Right hindlimb (tissue), 1 donor: Measurements from ENCODE around the gene COTL1.

Source experiments
- DNase-seq: peaks from one replicate; pipeline ENCODE4 v3.0.0-alpha.2; 2018

COTL1 gene

DNA sequence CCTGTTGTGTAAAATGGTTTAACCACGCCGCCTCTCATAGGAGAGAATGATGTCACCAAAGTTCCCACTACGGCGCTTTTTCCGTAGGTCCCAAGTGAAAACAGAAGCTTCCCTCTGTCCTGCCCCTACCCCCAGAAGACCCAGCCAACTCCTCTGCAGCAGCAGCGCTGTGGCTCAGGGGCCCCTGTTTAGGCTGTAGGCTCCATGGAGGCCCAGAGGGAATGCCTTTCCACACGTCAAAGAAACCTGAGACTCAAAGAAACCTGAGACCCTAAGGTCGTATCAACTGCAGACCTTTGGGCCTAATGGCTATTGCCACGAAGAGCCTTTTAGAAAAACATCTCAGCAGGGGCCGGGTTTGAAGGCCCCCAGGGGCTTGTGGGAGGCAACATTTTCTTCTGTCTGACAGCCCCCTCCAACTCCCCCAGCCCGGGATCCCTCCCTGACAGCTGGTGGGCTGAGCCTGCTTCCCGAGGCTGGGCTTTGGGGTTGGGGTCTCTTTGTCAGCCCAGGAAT lies 70.3 kb downstream of the COTL1 start:
- DNase-seq: no peak

- no peak for DNase-seq
Observed at GRCh38 chr16:84546669-84547545, 71.0 kb downstream of the COTL1 start.

DNA sequence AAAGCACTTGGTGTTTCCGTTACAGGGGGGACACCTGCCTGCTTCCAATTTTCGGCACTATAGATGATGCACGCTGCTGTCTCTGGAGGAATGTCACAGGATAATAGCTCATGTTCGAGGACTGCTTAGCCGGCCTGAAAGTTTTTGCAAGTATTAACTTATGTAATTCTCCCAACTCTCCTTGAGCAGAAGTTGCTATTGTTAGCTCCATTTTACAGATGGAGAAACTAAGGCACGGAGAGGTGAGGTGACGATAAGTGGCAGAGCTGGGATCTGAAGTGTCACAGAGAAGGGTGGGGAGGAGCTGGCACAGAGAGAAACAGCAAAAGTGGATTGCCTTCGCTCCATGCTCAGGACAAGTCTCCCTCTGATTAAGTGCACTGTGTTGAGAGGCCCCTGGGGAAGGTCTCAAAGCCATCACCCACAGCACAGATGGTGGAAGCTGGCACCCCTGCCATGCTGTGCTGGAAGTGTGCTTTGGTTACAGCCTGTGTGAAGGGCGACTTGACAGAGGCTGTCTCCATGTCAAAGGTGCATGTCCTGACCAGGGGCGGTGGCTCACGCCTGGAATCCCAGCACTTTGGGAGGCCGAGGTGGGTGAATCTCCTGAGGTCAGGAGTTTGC lies 72.7 kb downstream of the COTL1 start:
- DNase-seq: no peak

- DNase-seq: no peak
Observed at GRCh38 chr16:84544031-84544773, 73.7 kb downstream of the COTL1 start.

DNA sequence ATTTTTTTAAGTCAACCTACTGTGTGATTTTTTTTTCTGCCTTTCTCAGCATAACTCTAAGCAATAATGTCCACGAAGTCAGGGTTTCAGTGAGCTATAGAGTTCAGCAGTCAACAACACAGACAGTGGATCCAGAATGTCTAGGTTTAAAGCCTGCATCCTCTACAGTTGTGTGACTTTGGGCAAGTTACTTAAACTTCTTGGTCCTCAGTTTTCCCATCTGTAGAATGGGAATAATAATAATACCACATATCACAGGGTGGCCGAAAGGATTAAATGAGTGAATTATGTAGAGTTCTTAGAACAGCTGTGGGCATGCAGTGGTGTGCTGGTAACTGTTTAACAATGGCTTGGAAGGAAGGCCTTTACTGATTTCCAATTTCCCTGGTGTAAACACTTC lies 74.6 kb downstream of the COTL1 start:
- DNase-seq: no peak

DNA sequence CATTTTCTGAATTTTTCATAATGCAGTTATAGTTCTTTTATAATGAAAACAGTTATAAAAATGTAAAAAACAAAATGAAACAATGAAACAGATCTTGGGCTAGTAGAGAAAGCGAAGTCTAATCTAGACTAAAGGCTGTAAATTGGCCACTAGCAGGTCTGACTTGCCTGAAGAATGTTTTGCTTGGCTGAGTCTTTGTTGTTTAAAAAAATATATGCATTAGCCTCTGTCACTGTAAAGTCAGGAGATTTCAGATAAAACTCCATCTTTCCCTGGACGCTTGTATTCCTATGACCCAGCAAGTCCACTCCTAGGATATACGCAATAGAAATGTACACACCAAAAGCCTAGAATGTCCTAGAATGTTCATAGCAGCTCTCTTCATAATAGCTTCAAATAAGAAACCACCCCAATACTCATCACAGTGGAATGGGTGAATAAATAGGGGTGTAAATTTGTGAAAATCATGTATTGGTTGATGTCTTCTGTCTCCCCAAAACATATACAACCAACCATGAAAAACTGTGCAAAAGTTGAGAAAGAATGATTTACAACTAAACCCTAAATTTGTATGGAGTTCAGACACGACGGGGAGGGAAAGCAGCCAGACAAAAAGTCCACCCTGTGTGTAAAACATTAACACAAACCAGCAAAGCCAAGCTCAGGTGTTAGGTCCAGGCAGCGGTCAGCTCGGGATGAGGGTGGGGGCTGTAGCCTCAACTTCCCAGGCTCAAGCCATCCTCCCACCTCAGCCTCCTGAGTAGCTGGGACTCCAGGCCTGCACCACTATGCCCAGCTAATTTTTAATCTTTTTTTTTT lies 75.7 kb downstream of the COTL1 start:
- no peak for DNase-seq

DNA sequence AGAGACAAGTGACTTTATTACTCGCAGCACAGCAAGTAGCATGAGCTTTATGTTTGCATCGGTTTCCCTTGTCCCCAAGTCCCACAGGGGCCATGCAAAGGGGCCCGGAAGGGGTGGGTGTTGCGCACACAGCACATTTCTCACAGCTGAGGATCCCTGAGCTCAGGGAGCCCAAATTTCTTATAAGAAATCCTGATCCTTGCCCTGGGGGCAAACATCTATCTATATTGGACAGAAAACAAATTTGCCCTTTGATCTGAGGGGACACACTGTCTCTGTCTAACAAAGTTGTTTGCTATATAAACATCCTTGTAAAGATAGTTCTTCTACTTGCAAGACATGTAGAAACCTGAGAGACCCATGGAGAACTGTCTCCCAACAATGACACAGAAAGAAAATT lies 77.7 kb downstream of the COTL1 start:
- DNase-seq: no peak

DNA sequence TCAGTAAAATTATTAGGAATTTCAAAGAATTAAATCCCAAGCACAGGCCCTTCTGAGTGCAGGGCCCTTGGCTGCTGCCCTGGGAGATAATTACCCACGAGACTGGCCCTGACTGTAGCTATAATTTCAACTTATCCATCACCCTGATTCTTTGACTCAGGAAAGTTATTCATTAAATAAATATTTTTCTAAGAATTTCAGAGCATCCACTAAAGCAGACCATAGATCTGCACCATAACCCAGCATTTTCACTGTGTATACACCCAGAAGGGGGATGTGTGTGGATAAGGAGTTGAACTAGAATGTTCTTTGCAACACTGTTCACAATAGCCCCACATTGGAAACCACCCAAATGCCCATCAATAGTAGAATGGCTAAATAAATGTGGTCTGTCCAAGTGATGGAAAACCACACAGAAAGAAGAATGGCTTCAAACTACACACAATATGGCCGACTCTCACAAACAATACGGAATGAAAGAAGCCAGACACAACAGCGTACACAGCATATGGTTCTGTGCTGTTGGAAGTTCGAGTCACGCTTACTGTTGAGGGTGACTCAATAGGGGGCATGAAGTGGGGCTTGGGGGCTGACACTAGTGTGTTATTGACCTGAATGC lies 79.5 kb downstream of the COTL1 start:
- no peak for DNase-seq

DNA sequence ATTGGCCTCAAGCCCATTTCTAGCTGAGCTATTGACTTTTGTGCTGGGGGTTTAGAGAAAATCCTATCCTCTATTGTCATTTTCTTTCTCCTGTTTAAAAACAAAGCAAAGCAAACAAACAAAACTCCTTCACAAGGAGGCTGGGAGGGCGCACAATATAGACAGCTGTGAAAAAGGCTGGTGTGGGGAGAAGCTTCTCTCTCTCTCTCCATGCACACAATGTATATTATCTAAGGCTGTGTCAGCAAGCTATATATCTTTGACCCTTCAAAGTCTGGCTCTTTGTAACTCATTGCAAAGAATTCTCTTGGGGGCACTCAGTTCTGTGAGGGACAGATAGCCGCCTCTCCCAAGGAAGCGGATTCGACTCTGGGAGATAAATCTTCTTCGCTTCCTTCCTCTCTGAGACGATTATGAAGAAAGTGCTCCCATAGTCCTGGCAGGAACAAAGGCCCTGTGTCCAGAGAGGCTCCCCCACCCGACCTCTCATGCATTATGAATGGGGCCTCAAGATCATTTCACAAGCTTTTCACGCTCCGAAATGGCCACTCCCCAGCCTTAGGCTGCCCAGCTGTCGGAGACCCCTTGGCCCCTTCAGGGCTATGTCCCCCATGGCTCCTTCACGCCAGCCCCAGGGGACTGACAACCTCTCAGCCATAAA lies 80.3 kb downstream of the COTL1 start:
- DNase-seq: no peak

GRCh38 chr16:84535851-84536250 lies 82.0 kb downstream of the COTL1 start:
- DNase-seq: no peak

GRCh38 chr16:84535408-84535807 lies 82.5 kb downstream of the COTL1 start:
- no peak for DNase-seq

DNA sequence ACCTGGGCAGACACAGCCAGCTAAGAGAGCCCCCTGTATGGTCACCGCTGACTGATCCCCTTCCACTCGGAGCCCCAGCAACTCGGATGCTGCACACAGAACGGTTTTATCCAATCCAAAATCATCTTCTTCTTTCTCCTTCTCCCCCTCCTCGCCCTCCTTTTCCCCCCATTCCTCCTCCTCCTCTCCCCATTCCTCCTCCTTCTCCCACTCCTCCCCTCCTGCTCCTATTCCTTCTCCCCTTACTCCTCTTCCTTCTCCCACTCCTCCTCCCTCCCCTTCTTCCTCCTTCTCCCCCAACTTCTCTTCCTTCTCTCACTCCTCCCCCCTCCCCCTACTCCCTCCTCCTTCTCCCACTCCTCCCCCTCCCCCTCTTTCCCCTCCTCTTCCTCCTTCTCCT lies 83.1 kb downstream of the COTL1 start:
- no peak for DNase-seq

DNA sequence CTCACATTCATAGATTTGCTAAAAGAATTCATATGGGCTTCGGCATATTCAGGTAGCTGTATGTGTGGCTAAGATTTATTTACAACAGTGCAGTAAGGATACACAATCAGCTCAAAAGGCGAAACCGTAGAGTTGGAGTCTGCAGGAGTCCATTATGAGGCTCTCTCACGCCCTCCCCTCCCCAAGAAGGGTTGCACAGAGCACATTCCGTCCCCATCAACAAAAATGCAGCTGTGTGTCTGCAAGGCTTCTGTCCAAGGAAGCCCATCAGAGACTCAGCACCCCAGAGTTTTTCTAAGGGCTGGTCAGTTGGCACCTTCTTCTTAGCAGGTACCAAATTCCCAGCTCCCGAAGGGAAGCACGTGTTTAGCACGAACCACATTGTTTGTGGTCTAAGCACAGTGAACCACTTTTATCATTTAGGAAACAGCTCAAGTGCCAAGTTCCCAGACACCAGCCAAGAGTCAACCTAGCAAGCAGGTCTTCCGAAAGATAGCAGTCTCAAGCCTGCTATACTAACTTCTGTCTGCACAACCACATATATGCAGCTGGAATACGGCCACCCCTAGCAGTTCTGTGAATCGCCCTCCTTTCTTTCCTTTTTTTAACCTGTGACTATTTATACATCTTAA lies 84.9 kb downstream of the COTL1 start:
- DNase-seq: no peak

DNA sequence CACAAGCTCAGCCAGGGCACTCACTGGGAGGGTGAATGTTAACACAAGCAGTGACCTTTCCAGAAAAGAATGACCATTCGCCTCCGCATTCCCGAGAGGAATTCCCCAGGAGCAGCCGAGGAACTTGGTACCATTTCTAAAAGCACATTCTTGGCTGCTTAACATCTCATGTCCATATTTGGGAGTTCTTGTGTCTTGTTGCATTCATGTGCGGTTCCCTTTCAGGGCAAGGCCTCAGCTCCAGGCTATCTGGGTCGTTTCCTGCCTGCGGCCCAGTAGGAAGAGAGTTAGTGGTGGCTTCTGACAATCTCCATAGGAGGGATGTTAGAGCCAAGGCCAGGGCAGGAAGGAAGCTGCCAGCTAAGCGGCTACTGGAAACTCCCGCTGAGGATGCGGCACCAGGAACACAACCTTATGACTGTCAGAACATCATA lies 85.6 kb downstream of the COTL1 start:
- peak; percentile 80 for DNase-seq

GRCh38 chr16:84531671-84532111 lies 86.2 kb downstream of the COTL1 start:
- no peak for DNase-seq

GRCh38 chr16:84530590-84530989 lies 87.3 kb downstream of the COTL1 start:
- no peak for DNase-seq

DNA sequence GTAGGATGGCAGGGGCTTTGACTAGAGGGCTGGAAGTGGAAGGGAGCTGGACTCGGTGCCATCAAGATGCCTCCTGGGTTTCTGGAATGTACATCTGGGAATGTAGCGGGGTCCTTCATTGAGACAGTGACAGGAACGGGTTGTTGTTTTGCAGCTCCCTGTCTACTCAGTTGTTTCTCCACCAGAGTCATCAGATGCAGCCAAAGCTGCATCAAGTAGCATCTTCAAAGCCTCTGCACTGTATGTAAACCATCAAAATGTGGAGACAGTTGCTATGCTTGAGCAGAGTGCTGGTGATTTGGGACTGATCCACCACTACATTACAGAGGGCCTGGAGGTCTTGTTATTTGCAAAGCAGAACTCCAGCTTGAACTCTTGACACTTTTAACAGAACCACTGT lies 88.3 kb downstream of the COTL1 start:
- DNase-seq: no peak

DNA sequence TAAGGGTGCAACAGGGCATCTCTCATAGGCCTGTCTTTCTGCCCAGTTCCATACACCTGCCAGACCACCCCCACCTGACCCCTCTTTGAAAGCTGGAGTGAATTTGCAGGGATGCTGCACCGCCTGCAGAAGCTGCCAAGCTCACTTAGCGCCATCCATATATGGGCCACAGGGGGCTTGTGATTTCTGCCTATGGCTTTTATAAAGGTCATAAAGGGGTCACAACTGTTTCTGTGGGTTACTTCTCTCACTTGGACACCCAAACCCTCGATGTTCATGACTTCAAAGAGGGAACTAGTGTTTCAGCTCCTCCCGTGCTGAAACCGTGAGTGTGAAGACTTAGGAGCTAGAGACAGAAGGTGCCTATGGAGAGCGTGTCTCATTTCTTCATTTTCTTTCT lies 89.6 kb downstream of the COTL1 start:
- DNase-seq: no peak

DNA sequence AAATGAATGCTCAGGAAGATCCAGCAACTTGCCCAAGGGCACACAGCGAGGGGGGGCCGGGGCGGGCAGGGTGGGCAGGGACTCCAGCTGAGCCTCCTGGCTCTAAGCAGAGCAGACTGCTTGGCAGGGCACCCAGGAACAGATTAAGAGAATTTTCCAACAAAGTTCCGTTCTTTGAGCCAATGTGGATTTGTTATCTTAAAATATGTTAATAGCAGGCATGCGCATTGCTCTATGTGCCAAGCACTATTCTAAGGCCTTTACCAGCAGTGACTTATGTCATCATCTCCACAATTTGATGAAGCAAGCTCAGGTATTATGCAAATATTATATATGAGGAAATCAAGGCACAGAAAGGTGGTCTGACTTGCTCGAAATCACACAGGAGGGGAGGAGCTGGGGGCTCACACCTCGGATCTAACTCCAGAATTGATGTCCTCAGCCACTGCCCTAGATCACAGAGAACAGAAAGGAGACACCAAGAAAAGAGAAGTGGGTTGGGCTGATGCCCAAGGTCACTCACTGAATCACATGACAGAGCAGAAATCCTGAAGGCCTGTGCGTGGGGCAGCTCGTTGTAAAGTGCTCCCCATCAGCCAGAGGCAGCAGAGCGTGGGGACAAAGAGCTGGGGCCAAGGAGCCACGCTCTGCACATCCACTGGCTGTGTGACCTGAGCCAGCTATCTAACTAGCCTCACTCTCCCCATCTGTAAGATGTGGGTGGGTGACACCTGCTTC lies 90.2 kb downstream of the COTL1 start:
- no peak for DNase-seq
